Keratinocyte (primary cell): ENCODE measurements around the gene TBXAS1. TPM values are rescaled to one million over a fixed set of nuclear protein-coding genes. Genes with fewer than 3 reads are reported as not detected.

Experiments
- DNase-seq: peaks from one replicate; pipeline ENCODE4 v3.0.0-alpha.2; 2011; ENCODE audit warnings: low read depth, missing footprints, low spot score
- FAIRE-seq: peaks from 2 replicates; lab custom pipeline; 2011; peaks lifted over from hg19 to GRCh38; lab: Jason Lieb, UNC
- H2AFZ ChIP-seq: 2 replicates; pipeline ENCODE4 v1.6.0; 2012; ENCODE audit warnings: low read length, control low read depth, inconsistent platforms; ENCODE audit not compliant: control insufficient read depth
- H3K27ac ChIP-seq: 2 replicates; pipeline ENCODE4 v1.5.1; 2011; ENCODE audit warnings: low read length; ENCODE audit not compliant: control insufficient read depth, insufficient read depth
- H3K27me3 ChIP-seq: 3 replicates; pipeline ENCODE4 v1.6.0; 2011; ENCODE audit warnings: low read length; ENCODE audit not compliant: control insufficient read depth, insufficient read depth; ENCODE audit errors: extremely low read depth
- H3K36me3 ChIP-seq, 2 experiments: 2 replicates in 1 of 2; 3 replicates in 1 of 2; pipeline ENCODE4 v1.5.1; 2011; ENCODE audit warnings: low read length in 2 of 2, mild to moderate bottlenecking in 1 of 2; ENCODE audit not compliant: control insufficient read depth in 2 of 2, insufficient read depth in 2 of 2; ENCODE audit errors: extremely low read depth in 1 of 2
- H3K4me1 ChIP-seq: 3 replicates; pipeline ENCODE4 v1.5.1; 2011; ENCODE audit warnings: low read length; ENCODE audit not compliant: control insufficient read depth, insufficient read depth; ENCODE audit errors: extremely low read depth
- H3K4me2 ChIP-seq: 3 replicates; pipeline ENCODE4 v1.6.0; 2011; ENCODE audit warnings: low read depth, low read length; ENCODE audit not compliant: control insufficient read depth, insufficient read depth; ENCODE audit errors: extremely low read depth
- H3K4me3 ChIP-seq, 3 experiments: fragments of 200-600 bp in 1 of 3; sonication (generic) in 1 of 3; 2 replicates in 2 of 3; 3 replicates in 1 of 3; pipeline ENCODE4 v1.5.1; 2011 to 2016; ENCODE audit warnings: low read length in 3 of 3, mild to moderate bottlenecking in 3 of 3, control low read depth in 2 of 3, inconsistent platforms in 1 of 3, low read depth in 1 of 3, mixed read lengths in 1 of 3, mixed run types in 1 of 3, moderate library complexity in 1 of 3; ENCODE audit not compliant: control insufficient read depth in 2 of 3, insufficient read depth in 2 of 3; ENCODE audit errors: extremely low read depth in 1 of 3
- H3K79me2 ChIP-seq: 2 replicates; pipeline ENCODE4 v1.6.0; 2012; ENCODE audit warnings: low read length; ENCODE audit not compliant: control insufficient read depth, insufficient read depth
- H3K9ac ChIP-seq: 3 replicates; pipeline ENCODE4 v1.6.0; 2011; ENCODE audit warnings: low read length; ENCODE audit not compliant: control insufficient read depth, insufficient read depth; ENCODE audit errors: extremely low read depth
- H3K9me1 ChIP-seq: 3 replicates; pipeline ENCODE4 v1.6.0; 2011; ENCODE audit warnings: low read length; ENCODE audit not compliant: control insufficient read depth, insufficient read depth; ENCODE audit errors: extremely low read depth
- H3K9me3 ChIP-seq: 2 replicates; pipeline ENCODE4 v1.5.1; 2012; ENCODE audit warnings: low read depth, low read length; ENCODE audit not compliant: control insufficient read depth
- H4K20me1 ChIP-seq: 3 replicates; pipeline ENCODE4 v1.6.0; 2011; ENCODE audit warnings: low read length; ENCODE audit not compliant: control insufficient read depth, insufficient read depth; ENCODE audit errors: extremely low read depth
- CTCF ChIP-seq, 3 experiments: IDR thresholded peaks in 1 of 3; conservative IDR thresholded peaks in 1 of 3; optimal IDR thresholded peaks in 1 of 3; 2 replicates in 2 of 3; 3 replicates in 1 of 3; pipeline versions ENCODE3 to v1.5.1; 2011; ENCODE audit warnings: low read length in 3 of 3, mild to moderate bottlenecking in 3 of 3, moderate library complexity in 2 of 3, control low read depth in 1 of 3, inconsistent platforms in 1 of 3; ENCODE audit not compliant: insufficient read depth in 2 of 3; ENCODE audit errors: extremely low read depth in 1 of 3
- EZH2 ChIP-seq: IDR thresholded peaks from one replicate; pipeline ENCODE4 v1.6.1; 2012; ENCODE audit warnings: inconsistent platforms, mild to moderate bottlenecking, low read length, moderate library complexity
- dilution Hi-C: fragments of 300-500 bp; cut with MboI; formaldehyde crosslinking; loops from one replicate; pipeline ENCODE4 v1.7.0; 2020; ENCODE audit warnings: low sequenced_read_pairs; ENCODE audit not compliant: extremely low pct_ligation_motif_present
- polyA plus RNA-seq, 5 experiments: library from polyadenylated mRNA; depleted of rRNA in 3 of 5; stranded (reverse) in 3 of 5; stranded (forward) in 1 of 5; unstranded in 1 of 5; fragments of >200 nt; gene quantifications; 1 replicate in 1 of 5; 2 replicates in 3 of 5; 3 replicates in 1 of 5; pipeline versions ENCODE4 v1.2.1 to v1.2.3, GENCODE V29; 2011 to 2012; ENCODE audit warnings: missing spikeins in 2 of 5, low read depth in 1 of 5, low replicate concordance in 1 of 5

The TBXAS1 gene
- polyA plus RNA-seq, 1 donor (not counting 4 experiments of a cell fraction or from before 2014, with no cell fraction given), result 2.9 TPM

GRCh38 chr7:140062528-140063299 lies 233.7 kb downstream of the TBXAS1 start, which contains the start of gene PARP12:
TSS of gene PARP12 (minus strand) at chr7:140062951. CDS start at chr7:140062847, 104 bp downstream.
- Histone ChIP-seq H4K20me1 (peaks cover 4% of the 10 kb centered on the region), H3K79me2 (peaks cover 32% of the 10 kb centered on the region), H3K27me3 (no peaks in the 10 kb centered on the region), H3K4me1 (peaks cover 34% of the 10 kb centered on the region), H3K4me3 (peak within 1 kb of the TSS; percentile 70 to 86 (median 71)), H3K4me2 (peak within 1 kb of the TSS; percentile 85), H3K36me3 (no peaks in the 10 kb centered on the region), H3K9me1 (no peaks in the 10 kb centered on the region), H3K27ac (peak within 1 kb of the TSS; percentile 82), H3K9ac (peak within 1 kb of the TSS; percentile 87), H3K9me3 (no peaks in the 10 kb centered on the region), H2AFZ (peak within 1 kb of the TSS; percentile 70)
- FAIRE-seq (no peak), DNase-seq (no peak)
- TF ChIP-seq CTCF (optimal IDR thresholded peaks at IDR 0.05 in 1 of 3, IDR thresholded peaks at IDR 0.05 in 1 of 3, conservative IDR thresholded peaks at IDR 0.05 in 1 of 3; ENCODE audit: extremely low read depth in 1 of 3, insufficient read depth in 2 of 3, low read length in 3 of 3) (peak in 1 of 3 experiments; percentile 23), EZH2 (no peak)
- dilution Hi-C loops, result no loop called here

- H3K27me3 ChIP-seq, result no peaks in the 10 kb centered on the region
- no peaks in the 10 kb centered on the region for H3K36me3 ChIP-seq
- H3K9me1 ChIP-seq, result no peaks in the 10 kb centered on the region
- H3K79me2 ChIP-seq, result peaks cover 7% of the 10 kb centered on the region
- H3K4me3 ChIP-seq, result no peak overlapping the region
- no peak overlapping the region for H3K27ac ChIP-seq
- H2AFZ ChIP-seq, result no peak overlapping the region
- no peak overlapping the region for H3K4me2 ChIP-seq
- dilution Hi-C loops, result no loop called here
- DNase-seq (no peak), FAIRE-seq (no peak)
- no peaks in the 10 kb centered on the region for H4K20me1 ChIP-seq
- H3K4me1 ChIP-seq, result no peaks in the 10 kb centered on the region
- no peak for TF ChIP-seq EZH2
- no peaks in the 10 kb centered on the region for H3K9me3 ChIP-seq
- H3K9ac ChIP-seq, result no peak overlapping the region
Measured at GRCh38 chr7:140067052-140067451, 238.0 kb downstream of the TBXAS1 start.
